HG03139 (cell line): ENCODE results near the gene UBE2G2.

ENCODE experiments used
- ATAC-seq: cut with Tn5 transposase; IDR thresholded peaks from one replicate; pipeline ENCODE4 v1.9.1; 2021; ENCODE audit not compliant: unreplicated experiment

Gene UBE2G2

GRCh38 chr21:44766014-44766817 lies 35.4 kb downstream of the UBE2G2 start:
- ATAC-seq: no peak

- no peak for ATAC-seq
Measured at GRCh38 chr21:44765231-44766013, 36.2 kb downstream of the UBE2G2 start.

GRCh38 chr21:44764319-44765230 lies 37.0 kb downstream of the UBE2G2 start:
- ATAC-seq: no peak

- ATAC-seq: no peak
Measured at GRCh38 chr21:44763451-44764318, 37.9 kb downstream of the UBE2G2 start.

GRCh38 chr21:44763050-44763378 lies 38.6 kb downstream of the UBE2G2 start:
- ATAC-seq: no peak

GRCh38 chr21:44762221-44763049 lies 39.2 kb downstream of the UBE2G2 start:
- ATAC-seq: no peak

GRCh38 chr21:44761747-44762208 lies 39.8 kb downstream of the UBE2G2 start:
- no peak for ATAC-seq

GRCh38 chr21:44761011-44761729 lies 40.5 kb downstream of the UBE2G2 start:
- no peak for ATAC-seq

GRCh38 chr21:44760376-44760775 lies 41.2 kb downstream of the UBE2G2 start:
- no peak for ATAC-seq

- no peak for ATAC-seq
Measured at GRCh38 chr21:44759628-44760285, 41.9 kb downstream of the UBE2G2 start.

- no peak for ATAC-seq
Measured at GRCh38 chr21:44758781-44759627, 42.6 kb downstream of the UBE2G2 start.

- no peak for ATAC-seq
Measured at GRCh38 chr21:44758141-44758561, 43.5 kb downstream of the UBE2G2 start.

- no peak for ATAC-seq
Measured at GRCh38 chr21:44757731-44758130, 43.9 kb downstream of the UBE2G2 start.

GRCh38 chr21:44756423-44757185 lies 45.0 kb downstream of the UBE2G2 start:
- ATAC-seq: no peak

- no peak for ATAC-seq
Measured at GRCh38 chr21:44755227-44755626, 46.4 kb downstream of the UBE2G2 start.

GRCh38 chr21:44753357-44753756 lies 48.3 kb downstream of the UBE2G2 start:
- no peak for ATAC-seq
